HG03378 (cell line): Measurements from ENCODE around the gene COL18A1.

ENCODE experiments used
- ATAC-seq: cut with Tn5 transposase; IDR thresholded peaks from one replicate; pipeline ENCODE4 v1.9.1; 2021; ENCODE audit warnings: mild to moderate bottlenecking, moderate library complexity; ENCODE audit not compliant: unreplicated experiment

COL18A1 gene

DNA sequence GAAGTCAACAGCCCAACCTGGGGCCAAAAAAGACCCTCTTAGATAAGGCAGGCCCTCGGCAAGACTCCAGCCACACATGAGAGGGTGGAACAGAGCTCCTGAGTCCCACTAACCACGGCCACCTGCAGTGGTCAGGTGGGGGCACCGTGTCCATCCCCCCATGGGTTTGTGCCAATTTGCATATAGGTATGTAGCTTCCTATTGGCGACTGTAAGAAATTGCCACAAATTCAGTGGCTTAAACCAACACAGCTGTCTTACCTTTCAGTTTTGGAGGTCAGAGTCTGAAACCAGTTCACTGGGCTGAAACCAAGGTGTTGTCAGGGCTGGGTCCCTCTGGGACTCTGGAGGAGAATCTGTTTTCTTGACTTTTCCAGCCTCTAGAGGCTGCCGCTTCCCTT, 59.3 kb downstream of the COL18A1 start:
- no peak for ATAC-seq

DNA sequence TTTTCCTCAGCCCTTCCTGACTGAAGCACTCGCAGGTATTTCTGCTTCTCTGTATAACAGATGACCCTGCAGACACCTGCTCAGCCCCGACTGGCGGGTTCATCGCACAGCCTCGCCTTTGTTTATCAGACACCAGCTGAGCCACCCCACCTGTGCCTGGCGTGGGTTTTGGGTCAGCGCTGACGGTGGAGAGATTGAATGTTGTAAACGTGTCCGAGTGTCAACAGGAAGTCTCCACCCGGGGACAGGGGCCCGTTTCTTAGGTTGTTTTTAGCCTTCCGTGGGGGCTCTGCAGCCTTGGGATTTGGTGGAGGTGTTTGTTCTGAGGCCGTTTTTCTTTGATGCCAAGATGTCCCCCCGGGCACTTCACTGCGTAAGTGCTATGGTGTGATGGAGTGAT, 60.1 kb downstream of the COL18A1 start:
- no peak for ATAC-seq

DNA sequence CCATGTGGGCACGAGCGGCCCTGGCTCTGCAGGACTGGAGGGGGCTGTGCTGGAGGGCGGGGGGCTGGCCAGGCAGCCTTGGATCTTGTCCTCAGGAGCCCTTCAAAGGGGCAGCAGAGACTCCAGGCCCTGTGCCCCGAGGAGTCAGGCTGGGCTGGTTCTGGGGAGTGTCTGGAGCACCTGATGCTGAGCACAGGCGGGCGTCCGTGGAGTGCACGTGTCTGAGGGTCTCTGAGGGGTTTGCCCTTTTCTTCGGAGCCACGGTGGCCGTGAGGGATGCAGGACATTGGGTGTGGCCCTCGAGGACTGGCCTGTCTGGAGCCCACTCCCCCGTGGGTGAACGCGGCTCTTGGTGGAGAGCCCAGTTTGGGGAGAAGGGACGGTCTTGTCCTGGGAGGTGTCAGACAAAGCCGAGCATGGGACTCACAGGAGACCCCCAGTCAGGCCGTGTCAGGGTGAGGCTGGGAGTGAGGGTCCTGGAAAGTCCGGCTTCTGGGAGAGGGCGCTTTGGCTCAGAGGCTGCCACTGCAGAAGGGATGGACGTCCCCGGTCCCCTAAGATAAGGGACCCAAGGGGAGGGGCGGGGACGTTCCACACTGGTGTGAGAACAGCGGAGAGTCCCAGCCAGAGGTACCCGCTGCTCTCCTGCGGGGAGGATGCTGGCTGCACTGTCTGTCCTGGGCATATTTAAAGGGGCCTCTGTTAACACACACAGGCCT, 60.8 kb downstream of the COL18A1 start:
- ATAC-seq = no peak

DNA sequence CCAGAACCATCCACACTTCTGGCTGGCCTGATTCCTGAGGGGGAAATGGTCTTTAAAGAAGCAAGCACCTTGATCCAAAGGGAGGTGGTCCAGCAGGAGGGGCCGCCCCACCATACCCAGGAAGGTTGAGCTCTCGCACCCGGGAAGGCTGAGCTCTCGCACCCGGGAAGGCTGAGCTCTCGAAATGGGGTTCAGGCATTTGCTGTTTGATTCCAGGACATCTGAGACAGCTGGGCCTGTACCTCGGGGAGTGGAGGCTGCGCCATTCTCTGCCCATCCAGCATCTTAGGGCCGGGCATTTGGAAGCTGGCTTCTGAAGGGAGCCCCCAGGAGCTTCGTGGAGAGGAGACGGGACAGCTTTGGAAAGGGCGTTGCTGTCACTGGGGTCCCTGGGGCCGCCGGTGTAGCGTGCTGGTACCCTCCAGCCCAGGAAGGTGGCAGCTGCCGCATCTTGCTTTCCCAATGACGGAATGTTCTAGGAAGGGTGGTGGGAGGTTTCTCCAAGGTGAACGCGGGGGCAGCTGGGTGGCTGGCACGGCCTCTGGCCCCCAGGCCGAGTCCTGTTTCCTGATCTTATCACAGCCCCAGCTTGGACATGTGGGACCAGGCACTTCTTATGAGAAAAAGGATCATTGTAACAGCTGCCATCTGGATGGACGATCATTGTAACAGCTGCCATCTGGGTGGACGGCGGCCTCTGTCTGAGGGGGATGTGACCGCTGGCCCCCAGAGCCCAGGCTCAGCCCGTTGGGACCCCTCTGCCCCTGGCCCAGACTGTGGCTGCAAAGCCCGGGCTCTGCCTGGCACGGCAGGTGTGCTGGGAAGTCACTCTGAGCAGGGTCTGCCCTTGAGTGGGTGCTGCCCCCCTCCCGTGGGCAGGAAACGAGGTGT, 61.6 kb downstream of the COL18A1 start:
- no peak for ATAC-seq

DNA sequence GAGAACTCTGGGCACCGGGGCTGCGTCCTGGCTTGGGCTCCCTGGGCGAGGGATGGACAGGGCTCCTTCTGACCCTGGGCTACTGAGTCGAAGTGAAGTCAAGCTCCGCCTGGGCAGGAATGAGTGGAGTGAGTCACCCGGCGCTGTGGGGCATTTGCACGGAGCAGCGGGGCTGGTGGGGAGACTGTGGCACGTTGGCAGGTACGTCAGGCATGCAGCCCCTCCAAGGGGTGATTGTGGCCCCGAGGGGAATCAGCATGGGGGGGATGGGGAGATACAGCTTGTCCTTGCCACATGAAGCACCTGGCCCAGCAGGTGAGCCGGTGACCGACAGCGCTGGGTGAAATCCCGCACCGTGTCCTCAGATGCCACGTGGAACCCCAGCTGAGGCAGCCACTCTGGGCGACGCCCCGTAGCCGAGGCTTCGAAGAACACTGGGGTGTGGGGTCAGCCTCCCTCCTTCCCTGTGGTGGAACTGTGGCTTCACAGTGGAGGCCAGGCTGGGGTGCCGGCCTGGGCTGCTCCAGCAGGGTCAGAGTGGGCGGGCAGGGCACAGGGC, 62.3 kb downstream of the COL18A1 start:
- no peak for ATAC-seq

DNA sequence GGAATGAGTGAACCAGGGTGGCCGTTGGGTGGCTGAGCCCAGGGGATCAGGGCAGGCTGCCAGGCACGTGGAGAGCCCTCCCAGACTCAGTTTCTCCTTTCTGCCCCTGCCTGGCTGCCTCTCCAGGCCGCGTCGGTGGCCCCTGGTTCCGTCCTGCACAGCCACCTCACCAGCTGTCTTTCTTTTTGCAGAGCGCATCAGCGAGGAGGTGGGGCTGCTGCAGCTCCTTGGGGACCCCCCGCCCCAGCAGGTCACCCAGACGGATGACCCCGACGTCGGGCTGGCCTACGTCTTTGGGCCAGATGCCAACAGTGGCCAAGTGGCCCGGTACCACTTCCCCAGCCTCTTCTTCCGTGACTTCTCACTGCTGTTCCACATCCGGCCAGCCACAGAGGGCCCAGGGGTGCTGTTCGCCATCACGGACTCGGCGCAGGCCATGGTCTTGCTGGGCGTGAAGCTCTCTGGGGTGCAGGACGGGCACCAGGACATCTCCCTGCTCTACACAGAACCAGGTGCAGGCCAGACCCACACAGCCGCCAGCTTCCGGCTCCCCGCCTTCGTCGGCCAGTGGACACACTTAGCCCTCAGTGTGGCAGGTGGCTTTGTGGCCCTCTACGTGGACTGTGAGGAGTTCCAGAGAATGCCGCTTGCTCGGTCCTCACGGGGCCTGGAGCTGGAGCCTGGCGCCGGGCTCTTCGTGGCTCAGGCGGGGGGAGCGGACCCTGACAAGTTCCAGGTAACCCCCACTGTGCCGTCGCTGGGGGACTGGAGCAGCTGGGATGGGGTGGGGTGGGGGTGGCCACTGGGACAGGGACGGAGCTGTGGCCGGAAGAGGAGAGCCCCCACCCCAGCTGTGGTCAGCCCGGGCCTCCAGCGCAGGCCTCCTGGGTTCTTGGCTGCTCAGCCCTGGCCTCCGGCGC, 63.3 kb downstream of the COL18A1 start:
- ATAC-seq = no peak

DNA sequence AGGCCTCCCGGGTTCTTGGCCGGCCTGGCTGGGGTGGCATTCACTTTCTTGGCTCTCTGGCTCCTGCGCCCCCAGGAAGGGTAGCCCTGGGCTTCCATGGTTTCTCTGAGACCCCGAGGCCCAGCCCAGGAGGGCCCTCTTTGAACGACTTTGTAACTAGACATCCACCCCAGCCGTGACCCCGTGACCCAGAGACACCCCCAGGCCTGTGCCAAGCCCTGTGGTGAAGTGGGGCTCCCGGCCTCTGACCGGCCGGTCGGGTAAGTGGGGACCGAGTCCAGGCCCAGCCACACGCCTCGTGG, 64.0 kb downstream of the COL18A1 start:
- ATAC-seq = no peak

DNA sequence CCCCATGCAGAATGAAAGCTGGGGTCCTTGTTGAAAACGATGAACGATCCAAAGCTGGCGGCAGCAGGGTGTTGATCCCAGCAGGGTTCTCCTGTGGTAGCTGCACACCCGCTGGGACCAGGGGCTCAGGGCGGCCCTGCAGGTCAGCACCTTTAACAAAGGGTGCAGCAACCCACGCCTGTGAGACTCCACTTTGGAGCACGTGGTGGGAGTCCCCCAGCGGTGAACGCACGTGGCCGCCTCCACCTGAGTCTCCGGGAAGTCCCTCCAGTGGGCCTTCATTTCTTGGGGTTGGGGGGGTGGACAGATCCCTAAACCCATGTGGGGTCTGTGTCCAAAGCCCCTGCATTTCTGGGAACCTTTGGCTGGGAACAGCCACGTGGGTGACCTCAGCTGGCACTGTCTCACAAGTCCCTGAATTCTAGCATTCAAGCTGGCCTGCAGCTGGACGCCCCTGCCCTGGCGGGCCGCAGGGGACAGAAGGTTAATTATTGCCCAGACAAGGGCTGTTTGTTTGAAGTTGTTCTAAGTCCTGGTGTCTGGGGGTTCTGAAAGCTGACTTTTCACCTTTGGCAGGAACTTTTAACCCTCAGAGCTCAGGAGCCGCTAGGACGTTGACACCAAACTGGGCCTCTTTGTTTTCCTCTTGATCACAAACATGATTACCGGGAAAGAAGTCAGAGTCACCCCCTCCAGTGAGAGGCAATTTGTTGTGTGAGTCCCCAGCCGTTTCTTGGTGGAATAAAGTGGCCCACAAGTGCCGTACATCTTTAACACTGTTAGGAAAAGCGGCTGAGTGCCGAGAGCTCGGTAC, 64.5 kb downstream of the COL18A1 start:
- no peak for ATAC-seq

DNA sequence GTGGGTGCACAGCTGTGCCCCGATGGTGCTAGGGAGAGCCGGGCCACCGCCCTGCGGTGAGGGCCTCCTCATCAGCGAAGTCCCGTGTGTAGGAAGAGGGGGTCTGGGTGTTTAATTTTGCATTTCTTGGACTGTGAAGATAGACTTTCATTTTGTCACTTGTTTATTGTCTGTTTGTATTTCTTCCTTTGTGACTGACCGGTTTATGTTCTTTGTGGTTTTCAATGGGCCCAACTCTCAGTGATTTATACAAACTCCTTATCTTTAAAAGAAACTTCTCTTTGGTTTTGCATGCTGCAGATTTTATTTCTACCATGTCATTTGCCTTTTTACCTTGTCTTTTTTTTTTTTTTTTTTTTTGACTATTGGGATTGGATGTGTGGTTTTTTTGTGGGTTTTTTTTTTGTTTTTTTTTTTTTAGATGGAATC, 65.1 kb downstream of the COL18A1 start:
- ATAC-seq = no peak

DNA sequence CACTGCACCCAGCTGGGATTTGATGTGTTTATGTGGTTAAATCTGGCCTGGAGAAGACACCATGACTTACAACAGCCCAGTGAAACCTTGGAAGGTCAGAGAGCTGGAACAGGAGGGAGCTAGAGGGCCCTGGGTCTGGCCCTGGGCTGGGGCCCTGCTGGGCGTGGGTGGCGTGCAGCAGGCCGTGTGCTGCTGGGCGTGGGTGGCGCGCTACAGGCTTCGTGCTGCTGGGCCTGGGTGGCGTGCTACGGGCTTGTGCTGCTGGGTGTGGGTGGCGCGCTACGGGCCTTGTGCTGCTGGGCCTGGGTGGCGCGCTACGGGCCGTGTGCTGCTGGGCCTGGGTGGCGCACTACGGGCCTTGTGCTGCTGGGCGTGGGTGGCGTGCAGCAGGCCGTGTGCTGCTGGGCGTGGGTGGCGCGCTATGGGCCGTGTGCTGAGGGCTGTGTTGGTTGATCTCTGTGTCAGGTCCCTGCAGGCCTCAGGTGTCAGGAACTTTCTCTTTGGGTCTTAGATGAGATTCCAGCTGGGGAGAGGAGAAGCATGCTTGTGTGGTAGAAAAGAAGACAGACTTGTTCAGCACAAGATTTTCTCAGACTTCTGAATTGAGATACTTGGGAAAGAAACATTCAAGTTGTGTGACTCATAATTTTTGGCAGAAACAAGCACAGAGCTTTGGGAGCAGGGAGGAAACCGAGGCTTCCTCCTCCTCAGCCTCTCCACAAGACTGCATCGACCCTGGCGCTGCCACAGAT, 66.0 kb downstream of the COL18A1 start:
- no peak for ATAC-seq

DNA sequence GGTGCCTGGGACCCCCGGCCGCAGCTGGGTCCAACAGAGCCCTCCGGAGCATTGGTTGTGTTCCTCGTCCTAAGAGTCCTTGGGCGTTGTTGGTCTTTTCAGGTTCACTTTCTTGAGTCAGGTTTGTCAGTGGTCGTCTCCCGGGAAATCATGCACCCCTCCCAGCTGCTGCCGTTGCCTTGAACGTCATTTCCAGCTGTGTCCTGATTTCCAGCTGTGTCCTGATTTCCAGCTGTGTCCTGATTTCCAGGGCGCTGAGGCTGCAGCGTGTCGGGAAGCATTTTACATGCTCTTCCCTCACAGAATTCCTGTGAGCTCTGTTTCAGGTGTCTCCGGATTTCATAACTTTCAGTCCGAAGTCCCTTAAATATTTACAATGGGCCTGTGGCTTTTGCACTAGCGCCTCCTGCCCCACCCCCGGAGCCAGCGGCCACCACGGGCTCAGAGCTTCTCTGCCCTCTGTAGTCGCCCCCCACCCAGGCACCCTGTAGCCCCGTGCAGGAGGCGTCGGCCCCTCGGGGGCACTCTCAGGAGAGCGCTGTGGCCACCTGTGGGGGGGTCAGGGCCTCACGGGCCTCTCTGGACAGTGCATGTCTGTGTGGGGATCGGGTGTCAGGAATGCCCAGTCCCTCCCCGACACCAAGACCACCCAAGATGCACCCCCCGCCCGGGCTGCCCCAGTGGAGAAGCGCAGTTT, 66.7 kb downstream of the COL18A1 start:
- no peak for ATAC-seq

DNA sequence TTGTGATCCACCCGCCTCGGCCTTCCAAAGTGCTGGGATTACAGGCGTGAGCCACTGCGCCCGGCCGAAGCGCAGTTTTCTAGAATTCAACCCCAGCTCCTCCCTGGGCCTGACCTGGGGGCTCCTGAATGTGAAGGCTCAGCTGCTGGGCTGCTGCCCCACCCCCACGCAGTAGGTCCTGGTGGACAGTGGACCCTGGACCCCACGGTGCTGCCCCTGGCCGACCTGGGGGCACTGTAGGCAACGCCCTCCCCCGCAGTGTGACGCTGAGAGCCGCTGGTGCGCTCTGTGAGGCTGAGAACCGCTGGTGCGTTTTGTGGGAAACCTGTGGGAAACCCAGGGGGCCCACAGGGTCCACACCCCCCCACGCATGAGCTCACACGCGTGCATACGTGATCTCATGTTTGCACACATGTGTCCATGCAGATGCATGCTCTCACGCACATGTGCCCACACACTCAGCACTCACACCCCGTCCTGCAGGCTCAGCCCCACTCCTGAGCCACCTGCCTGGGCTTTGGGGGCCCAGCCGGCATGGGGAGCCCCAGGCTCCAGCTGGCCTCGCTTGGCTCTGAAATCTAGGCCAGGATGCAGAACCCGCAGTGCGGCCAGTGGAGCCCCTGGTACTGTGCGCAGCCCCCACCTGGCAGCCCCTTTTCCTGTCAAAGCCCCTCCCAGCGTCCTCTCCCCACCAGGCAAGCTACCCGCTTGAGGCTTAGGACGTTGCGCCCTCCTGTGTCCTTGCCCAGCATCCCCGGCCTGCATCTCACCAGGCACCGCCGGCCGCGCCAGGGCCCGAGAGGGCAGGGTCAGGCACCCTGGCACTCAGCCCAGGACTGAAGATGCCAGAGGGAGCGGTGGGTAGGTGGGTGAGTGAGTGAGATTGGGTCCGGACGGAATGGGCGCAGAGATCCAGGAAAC, 67.7 kb downstream of the COL18A1 start:
- ATAC-seq = no peak

DNA sequence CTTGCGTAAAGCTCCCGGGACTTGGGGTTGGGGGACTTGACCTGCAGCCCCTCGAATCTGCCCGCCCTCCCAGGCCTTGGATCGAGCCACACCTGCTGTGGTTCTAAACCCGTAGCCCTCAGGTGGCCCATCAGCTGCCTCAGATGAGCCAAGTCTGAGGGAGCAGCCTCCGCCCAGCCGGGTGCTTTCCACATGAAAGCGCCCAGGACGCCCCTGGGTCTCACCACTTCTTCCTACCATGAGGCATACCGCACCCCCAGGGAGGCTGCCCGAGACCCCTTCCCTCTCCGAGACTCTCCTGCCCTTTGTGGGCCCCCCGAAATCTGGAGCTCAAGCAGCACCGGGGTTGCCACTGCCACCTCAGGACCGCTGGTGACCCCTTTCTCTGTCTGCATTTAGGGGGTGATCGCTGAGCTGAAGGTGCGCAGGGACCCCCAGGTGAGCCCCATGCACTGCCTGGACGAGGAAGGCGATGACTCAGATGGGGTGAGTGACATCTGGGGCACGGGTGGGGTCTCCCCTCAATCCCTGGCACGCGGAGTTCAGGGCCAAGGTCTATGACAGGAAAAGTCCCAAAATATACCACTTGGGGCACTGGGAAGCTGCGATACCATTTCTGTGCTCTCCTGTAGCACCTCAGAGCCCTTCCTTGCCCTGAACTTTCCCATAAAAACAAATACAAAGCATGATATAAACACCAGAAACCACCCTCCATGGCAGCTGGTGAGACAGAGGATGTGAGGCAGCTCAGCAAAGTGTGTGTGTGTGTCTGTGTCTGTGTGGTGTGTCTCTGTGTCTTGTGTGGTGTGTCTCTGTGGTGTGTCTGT, 68.7 kb downstream of the COL18A1 start:
- no peak for ATAC-seq

DNA sequence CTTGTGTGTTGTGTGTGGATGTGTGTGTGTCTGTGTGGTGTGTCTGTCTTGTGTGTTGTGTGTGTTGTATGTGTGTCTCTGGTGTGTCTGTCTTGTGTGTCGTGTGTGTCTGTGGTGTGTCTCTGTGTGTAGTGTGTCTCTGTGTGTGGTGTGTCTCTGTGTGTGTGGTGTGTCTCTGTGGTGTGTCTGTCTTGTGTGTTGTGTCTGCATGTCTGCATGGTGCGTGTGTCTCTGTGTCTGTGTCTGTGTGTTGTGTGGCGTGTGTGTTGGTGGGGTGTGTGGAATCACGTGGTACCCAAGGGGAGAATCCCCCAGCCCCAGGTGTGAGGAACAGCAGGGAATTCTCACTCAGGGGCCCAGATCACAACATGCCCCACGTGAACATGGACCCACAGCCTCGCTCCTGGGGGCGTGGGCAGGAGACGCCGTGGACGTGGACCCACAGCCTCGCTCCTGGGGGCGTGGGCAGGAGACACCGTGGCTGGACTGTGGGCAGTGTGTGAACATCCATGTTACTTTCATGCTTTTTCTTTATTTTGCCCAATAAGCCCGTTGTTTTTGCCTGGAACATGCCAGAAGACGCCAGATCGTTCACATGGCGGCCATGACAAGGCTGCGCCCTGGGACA, 69.5 kb downstream of the COL18A1 start:
- no peak for ATAC-seq

DNA sequence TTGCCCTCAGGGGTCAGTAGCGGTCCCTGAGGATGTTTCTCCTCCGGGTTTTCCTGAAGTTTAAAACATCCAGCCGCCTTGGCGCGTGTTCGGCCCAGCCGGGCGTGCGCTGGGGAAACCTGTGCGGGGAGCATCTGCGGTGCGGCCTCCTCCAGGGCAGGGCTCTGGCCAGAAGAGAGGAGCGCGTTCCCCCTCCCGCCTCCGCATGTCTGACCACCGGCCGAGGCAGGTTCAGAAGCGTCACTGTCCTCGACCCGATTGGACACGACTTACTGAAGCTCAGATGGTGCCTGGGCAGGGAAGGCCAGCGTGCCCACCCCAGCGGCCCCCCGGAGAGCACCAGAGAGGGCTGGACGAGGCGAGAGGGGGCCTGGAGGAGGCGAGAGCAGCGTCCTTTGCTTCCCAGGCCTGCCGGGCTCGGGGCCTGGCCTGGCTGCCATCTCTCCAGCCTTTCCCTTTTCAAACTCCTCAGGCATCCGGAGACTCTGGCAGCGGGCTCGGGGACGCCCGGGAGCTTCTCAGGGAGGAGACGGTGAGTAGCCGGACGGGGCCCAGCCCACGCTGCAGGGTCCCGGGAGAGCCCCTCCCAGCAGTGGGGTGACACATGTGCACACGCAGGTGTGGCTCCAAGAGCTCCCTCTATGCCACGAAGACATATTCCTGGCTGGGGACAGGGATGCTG, 70.2 kb downstream of the COL18A1 start:
- ATAC-seq = no peak
